Activated CD8-positive, alpha-beta memory T cell treated with anti-CD3 and anti-CD28 coated beads, Interleukin-2, amount 50 U/mL, for 4 hours (primary cell): ENCODE measurements around the gene EPHB1.
"Not testable (repeated sequence)": the region's sequence is repeated elsewhere in the genome, so short reads cannot be mapped to it uniquely, and the experiment has no call there.

Experiments
- DNase-seq: peaks from one replicate; pipeline ENCODE4 v3.0.0-alpha.2; 2020

Gene EPHB1

DNA sequence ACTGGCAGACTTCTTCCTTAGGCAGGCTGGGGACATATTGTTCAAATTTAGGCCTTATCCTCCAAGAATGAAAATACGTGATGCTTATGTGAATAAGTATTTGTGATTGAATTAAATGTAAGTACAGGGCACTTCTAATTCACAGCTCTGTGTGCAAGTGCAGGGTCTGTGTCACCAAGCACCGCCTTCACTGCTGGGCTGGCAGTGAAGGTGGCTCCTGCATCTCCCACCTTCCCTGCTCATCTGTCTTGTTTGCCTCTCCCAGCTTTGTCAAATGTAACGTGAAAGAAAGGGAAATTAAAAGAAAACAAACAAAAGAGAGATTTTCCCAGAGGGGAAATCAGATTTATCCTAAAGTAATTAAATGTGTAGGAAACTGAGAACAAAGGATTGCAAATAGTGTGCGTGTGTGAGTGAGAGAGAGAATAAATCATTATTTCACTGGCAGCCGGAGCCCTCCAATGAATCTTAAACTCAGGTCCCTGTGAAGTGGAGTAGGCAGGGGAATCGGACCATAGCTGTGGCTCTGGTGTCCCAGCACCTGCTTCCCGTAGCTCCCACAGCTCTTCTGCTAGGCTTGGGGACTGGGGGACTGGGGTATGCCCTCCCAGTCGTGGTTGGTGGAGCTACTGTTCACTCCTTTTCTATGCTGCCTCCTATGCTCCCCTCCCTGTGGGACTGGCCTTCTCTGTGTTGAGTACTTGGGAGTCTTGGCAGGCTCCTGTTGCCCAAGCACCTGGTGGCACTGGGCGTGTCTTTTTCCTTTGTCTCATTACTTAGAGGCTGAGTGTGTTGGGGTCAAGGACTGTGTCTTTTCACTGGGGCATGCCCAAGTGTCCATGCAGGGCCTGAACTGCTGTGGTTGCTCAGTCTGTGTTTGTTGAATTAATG is 222.2 kb downstream of the EPHB1 start:
- DNase-seq: no peak

DNA sequence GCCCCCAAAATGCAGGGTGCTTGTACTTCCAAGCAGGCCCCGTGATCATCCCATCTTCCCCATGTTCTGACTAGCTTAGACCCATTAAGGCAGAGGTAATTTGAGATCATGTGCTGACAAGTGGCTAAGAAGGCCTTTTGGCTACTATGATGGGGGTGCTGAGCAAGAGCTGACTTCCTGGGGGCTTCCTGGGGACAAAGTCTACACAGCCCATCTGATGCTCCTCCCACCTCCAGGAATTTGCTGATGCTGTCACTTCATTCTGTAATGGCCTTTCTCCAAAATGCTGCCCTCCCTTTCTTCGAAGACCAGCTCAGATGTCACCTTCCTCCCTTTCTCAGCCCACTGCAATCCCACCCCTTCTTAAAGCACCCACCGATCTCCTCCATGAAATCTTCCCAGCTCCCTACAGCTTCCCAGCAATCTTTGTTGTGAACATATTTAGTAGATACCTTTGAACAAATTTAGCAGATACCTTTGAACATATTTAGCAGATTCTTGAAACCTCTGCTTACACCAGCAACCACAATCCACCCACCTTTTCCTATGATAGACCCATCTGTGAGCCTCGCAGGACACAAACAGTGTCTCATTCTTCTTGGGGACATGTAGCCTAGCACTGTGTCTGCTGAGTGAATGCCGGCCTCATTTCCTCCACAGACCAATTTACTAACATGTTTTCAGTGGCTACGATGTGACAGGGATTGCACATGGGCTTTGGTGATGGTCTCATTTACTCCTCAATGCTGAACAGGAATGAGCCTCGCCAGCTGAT is 223.3 kb downstream of the EPHB1 start:
- no peak for DNase-seq

DNA sequence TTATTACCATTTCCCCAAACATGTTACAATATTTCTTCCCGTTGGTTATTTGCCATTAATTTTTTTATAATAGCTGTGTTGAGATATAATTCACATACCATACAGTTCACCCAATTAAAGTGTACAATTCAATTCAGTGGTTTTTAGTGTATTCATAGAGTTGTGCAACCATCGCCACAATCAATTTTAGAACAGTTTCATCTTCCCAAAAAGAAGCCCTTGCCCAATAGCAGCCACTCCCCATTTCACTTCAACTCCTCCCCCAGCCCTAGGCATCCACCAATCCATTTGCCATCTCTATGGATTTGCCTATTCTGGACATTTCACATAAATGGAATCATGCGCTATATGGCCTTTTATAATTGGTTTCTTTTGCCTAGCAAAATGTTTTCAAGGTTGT is 225.1 kb downstream of the EPHB1 start:
- DNase-seq: no peak

DNA sequence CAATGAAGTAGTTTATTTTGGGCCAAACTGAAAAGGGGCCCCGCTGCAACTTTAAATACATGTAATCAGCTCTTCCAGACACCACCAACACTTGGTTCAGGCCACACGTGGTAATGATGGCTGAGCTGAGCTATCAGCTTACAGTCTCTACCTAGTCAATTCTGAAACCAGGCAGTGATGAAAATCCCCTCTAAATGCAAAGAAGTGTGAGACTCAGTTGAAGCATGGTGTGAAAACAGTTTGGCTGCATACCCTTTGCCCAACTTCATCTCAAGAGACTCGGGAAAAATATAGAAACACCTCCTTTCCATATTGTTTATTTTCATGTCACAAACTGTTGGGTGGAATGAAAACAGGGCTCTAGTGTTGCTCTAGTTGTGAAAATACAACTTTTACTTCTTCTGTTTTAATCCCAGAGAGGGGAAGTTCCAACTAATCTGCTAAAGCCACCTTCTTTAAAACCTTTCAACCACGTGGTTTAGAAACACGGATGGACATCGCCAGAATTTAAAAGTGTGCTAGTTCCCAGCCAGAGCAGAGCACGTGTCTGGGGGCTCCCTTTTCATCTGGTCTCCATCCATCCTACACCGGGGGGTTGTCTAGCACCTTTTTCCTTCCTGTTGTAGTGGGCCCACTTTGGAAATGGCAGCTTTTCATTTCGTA is 229.1 kb downstream of the EPHB1 start:
- no peak for DNase-seq

DNA sequence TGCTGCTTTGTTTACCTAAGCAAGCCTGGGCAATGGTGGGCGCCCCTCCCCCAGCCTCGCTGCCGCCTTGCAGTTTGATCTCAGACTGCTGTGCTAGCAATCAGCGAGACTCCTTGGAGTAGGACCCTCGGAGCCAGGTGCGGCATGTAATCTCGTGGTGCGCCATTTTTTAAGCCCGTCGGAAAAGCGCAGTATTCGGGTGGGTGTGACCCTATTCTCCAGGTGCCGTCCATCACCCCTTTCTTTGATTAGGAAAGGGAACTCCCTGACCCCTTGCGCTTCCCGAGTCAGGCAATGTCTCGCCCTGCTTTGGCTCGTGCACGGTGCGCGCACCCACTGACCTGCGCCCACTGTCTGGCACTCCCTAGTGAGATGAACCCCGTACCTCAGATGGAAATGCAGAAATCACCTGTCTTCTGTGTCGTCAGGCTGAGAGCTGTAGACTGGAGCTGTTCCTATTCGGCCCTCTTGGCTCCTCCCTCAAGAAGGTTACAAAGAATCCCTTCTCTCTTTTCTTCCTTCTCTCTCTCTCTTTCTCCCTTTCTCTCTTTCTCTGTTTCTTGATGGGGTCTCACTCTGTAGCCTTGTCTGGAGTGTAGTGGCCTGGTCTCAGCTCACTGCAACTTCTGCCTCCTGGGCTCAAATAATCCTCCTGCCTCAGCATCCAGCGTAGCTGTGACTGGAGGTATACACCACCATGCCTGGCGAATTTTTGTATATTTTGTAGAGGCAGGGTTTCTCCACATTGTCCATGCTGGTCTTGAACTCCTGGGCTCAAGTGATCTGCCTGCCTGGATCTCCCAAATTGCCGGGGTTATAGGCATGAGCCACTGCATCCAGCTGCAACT is 235.9 kb downstream of the EPHB1 start:
- DNase-seq: not testable (repeated sequence)

DNA sequence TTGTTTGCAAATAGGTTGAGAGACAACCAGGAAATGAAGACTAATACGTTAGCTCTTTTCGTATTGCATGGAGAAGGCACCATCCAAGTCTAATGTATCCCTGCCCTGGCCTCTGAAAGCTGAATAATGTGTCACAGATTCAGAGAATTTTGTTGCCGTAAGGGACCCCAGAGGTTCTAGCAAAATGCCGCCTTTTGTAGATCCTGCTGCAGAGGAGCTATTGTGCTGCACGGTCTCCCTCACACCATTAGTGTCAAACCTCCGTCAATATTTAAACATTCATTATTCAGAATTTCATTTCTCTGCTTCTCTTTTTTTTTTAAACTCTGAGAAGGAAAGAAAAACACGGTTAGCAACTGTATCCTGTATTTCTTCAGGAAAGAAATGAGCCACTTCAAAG is 238.7 kb downstream of the EPHB1 start:
- DNase-seq: no peak

DNA sequence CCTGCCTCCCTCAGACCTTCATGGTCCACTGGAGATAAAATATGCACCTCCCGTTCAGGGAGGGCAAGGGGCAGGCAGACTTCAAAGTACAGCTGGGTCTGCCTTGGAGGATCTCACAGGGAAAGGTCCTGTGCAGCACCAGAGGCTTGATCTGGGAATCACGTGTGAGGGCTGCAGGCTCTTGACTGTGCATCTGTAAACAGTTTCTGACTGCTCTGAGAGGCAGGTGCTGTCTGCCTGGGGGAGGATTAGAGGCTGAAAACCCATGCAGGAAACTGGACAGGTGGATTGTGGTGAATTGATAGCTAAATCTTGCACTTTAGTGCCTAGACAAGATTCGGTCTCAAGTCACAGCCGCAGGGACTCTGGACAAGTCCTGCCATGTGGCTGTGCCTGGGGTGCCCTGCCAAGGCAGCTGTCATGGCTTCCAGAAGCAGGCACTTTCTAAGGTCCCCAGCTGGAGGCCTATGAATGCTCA is 239.3 kb downstream of the EPHB1 start:
- no peak for DNase-seq

DNA sequence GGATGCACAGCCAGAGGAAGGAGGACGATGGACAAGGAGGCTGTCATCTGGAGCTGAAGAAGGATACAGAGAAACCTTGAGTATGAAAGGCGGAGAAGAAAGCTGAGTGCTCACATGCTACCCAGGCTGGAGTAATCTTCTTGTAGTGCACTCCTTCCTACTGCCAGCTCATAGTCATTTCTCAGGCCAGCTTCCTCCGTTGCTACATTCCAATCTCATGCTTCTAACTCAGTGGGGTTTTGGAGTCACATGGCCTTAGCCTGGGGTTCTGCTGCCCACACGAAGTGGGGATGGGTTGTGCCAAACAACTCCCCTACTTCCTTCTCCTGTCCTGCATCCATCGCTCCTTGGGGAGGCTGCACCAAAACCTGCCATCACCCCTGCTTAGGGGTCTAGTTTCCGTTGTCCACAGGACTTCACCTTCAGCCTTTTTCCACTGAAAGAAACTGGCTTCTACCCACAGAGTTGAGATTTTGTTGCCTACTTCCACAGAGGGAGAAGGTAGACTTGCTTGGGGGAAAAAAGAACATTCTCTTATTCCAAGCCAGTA is 239.9 kb downstream of the EPHB1 start:
- no peak for DNase-seq

DNA sequence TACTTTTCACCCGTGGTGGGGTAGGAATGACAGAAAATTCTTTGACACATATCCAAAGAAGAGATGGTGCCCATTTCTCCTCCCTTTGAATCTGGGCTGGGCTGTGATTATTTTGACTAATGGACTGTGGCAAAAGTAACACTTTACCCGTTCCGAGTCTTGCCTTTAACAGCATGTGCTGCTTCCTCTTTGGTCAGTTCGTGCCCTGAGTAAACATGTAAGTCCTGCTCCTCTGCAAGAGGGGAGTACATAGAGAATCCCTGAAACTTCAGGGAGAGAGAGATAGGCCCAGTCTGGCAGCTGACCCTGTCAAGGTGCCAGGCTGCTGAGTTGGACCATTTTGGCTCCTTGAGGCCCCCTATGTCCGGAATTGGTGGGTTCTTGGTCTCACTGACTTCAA is 243.1 kb downstream of the EPHB1 start:
- DNase-seq: no peak

DNA sequence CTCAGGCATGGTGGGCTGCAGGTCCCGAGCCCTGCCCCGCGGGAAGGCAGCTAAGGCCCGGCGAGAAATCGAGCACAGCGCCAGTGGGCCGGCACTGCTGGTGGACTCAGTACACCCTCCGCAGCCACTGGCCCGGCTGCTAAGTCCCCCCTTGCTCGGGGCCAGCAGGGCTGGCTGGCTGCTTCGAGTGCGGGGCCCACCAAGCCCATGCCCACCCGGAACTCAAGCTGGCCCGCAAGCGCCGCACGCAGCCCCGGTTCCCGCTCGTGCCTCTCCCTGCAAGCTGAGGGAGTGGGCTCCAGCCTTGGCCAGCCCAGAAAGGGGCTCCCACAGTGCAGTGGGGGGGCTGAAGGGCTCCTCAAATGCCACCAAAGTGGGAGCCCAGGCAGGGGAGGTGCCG is 244.5 kb downstream of the EPHB1 start:
- not testable (repeated sequence) for DNase-seq

DNA sequence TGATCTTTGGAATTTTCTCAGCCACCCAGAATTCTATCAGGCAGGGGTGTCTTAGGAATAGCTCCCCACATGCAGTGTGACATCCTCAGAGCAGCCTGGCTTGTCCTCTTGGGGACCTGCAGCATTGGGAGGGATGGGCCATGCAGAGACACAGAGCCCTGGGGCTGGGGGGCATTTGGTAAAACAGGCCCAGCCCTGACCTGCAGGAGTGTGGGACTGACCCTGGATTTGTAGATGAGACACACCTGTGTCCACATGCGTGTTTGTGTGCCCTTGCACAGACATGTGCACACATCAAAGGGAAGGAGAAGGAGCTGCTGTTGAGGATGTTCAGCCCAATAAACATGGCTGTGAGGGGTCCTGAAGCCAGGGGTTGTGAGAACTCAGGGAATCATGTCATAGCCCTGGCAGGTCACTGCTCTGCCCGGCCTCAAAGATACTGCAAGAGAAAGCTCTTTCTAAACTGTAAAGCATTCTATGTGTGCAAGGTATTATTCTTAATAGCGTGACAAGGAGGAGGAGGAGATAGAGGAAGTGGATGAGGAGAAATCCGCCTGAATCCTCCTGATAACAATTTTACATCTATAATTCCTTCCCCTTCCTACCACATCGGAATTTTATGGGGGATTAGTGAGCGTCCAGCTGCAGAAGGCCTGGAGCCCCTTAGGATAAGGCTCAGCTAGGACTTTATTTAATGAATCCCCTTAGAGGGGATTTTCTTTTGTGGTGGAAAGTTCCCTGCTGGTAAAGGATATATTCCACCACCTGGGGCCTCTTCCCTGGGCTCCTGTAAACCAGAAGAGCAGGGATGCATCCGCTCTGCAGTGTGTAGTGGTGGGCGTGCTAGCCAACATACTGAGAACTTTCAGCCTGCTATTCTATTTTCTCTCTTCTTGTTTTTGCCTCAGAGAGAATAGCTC is 245.5 kb downstream of the EPHB1 start:
- DNase-seq: no peak

DNA sequence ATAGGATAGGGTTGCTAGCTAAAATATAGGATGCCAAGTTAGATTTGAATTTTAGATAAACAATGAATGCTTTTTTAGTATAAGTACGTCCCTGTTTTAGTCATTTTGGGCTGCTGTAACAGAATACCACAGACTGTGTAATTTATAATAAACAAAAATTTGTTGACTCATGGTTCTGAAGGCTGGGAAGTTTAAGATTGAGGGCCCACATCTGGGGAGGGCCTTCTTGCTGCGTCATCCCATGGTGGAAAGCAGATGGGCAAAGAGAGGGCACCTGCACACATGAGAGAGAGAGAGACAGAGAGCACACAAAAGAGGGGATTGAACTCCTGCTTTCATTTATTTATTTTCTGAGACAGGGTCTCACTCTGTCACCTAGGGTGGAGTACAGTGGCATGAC is 246.5 kb downstream of the EPHB1 start:
- DNase-seq: no peak

DNA sequence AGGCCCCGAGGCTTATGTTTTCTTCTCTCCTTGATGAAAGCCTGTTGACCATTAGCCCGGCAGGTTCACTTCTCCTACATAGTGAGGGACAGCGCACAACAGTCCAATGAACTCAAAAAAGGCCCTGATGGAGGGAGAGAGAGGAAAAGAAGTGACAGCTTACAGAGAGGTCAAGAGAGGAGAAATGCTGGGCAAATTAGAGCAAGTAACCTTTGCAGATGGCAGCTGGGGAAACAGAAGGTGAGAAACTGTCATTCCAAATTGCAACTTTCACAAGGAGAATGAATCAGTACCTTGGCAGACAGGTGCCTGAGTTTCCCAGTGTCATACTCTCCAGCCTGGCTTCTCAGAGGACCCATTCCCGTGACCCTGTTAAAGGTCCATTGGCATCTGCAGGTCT is 252.0 kb downstream of the EPHB1 start:
- no peak for DNase-seq

DNA sequence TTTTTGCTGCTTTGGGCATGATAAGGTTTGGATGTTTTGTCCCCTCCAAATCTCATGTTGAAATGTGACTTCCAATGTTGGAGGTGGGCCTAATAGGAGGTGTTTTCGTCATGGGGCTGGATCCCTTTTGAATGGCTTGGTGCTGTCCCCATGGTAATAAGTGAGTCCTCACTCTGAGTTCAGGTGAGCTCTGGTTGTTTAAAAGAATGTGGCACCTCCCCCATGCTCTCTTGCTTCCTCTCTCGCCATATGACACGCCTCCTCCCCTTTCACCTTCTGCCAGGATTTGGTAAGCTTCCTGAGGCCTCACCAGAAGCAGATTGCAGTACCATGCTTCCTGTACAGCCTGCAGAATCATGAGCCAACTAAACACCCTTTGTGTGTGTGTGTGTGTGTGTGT is 255.5 kb downstream of the EPHB1 start:
- DNase-seq: no peak

DNA sequence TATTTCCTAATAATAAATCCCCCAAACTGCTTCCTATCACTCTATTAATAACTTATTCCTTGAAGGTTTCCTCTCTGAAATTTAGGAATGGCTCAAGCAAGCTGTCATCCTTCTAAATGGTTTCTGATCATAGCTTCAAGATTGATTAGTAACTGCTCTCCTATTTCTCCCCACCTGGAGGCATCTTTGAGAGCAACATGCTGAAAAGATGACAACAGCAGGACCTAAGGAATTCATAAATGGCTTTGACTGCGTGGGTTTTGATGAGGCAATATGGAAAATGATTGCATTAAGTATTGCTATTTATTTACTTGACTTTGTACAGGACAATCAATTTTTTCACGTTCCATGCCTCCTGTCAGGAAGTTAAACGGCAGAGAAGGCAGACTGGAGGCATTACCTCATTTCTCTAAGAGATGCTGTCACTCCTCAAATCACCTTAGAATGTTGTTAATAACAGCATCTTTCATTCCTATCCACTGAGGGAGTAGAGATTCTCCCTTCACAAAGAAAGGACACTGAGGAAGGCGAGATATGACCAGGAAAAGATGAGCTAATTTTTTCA is 256.4 kb downstream of the EPHB1 start:
- no peak for DNase-seq

DNA sequence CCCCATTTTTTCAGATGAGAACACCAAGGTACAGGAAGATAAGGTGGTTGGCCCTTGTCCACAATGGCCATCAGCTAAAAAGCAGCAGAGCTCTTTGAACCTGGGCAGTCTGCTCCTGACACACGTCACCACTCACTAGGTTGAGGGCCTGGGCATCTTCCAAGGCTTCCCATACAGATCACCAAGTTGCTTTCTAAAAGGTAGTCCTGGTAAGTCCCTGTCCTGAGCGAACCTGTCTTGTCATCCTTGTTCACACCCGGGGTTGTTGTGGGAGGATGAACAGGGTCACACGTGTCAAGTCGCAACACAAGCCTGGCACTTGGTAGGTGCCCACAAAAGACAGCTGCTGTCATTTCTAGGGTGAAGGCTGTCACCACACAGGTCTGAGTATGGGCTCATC is 260.4 kb downstream of the EPHB1 start:
- DNase-seq: no peak

DNA sequence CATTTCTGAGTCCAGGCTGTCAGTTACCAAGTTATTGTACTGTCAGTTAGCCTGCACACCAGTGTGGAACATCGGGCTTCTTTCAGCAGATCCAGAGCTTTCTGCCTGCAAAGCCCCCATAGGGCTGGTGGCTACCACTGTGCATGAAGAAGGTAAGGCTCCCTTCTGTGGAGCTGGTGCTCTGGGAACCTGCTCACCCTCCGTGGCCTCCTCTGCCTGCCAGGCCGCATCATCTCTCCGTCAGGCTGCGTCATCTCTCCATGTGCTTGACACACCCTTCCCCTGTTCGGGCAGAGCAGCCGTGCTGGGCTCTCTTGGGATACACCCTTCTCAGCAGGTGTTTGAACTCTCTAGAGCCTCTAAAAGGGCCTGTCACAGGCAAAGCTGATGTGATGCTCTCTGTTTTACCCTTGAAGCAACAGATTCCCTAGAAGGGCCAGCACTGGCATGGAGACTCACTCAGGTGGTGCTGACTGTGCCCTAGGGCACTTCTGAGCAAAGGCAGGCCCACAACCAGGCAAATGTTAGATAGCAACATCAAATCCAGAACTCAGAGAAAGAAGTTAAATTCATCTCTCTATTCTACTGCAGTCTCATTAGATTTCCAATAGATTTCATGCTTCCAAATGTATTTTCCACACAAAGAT is 261.1 kb downstream of the EPHB1 start:
- DNase-seq: no peak

DNA sequence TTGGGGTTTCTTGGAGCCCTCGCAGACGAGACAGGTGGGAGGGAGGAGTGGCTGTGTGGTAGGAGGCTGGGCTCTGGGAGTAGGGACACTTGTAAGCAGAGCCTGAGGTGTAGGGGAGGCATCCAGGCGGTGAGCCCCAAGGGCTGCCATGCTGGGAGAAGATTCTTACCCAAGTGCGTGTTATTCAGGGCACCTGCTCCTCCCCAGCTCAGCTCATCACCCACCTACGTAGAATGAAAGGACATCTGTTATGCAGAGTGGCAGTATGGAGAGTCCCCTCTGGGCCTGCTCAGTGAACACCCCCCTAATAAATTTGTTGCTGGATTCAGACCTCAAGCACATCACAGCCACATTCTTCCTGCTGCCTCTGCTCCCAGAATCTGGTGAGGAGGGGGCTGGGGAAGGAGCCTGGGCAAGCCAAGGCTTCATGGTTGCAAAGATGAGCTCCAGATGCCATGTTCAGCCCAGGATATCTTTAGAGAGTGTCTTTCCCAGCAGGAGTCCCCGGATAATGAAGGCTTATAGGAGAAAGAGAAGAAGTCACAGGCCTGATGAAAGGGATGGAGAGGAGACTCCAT is 261.8 kb downstream of the EPHB1 start:
- DNase-seq: no peak

DNA sequence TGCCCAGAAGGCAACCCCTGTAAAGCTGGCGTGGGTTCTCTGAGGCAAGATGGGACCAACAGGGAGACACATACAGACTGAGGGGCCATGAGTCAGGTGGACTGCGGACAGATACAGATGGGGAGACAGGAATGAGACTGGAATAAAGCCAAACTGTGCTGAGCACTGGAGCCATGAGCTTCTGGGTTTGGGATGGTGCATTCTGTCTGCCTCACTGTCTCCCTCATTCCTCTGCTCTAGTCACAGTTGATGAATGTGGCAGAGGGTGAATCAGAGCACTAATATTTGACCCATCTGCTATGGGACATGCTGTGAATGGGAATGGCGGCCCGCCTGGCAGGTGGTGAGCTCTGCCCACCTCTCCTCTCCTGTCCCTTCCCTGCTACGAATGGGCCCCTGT is 262.9 kb downstream of the EPHB1 start:
- no peak for DNase-seq

DNA sequence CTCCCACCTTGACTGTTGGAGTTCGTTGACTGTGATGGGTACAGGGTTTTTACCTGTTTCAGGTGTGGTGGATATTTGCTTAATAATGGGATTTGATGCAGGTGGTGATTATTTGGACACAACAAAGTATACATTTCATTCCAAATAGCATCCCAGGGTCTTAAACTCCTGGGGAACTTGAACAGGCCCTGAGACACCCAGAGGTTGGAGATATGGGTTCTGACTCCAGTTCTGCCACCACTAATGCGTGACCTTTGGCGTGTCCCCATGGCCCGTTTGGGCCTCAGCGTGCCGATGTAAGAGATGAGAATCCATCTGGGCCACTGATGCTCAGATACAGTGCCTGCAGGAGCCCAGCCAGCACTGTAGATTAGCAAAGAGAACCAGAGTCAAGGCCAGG is 264.5 kb downstream of the EPHB1 start:
- DNase-seq: no peak
